GM19395 (cell line): ENCODE results near the gene GDF9.

Source experiments
- ATAC-seq: cut with Tn5 transposase; IDR thresholded peaks from one replicate; pipeline ENCODE4 v1.9.1; 2021; ENCODE audit warnings: mild to moderate bottlenecking, moderate library complexity; ENCODE audit not compliant: unreplicated experiment

GDF9 gene

DNA sequence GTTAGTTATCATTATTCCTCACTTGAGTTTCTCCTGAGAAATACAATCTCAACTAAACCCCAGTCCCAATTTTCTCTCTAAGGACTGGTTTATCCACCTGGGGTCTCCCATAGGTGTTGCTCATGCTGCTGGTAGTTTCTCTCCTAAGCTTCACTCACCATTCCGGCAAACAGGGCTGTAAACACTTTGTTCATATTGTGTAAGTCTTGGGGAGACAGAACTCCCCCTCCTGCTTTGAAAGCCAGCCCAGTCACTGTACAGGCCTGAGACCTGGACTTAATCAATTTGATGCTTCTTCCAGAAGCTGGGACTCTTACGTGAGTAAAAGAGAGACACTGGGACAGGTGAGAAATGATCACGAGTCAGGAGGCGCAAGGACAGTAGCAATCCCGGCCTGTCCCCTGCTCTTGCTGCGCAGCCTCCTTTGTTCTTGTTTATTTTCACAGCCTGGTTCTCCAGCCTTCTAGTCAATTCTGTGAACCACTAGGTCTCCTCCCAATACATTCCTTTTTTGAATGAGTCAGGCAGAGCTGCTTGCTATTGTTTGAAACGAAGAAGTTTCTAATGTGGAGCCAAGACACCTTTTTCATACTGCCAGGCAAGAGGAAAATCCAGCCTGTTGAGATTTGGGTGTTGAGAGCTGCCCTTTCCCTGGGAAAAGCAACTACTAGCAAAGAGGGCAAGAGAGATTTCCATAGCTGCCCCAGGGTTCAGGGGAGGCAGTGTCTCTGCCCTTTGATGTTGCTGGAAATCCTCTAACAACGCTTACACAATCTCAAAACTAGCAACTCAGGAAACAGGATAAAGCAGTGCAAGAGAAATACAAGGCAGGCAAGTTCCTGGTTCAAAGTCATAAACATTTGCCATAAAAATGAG, 26.6 kb downstream of the GDF9 start:
- no peak for ATAC-seq

DNA sequence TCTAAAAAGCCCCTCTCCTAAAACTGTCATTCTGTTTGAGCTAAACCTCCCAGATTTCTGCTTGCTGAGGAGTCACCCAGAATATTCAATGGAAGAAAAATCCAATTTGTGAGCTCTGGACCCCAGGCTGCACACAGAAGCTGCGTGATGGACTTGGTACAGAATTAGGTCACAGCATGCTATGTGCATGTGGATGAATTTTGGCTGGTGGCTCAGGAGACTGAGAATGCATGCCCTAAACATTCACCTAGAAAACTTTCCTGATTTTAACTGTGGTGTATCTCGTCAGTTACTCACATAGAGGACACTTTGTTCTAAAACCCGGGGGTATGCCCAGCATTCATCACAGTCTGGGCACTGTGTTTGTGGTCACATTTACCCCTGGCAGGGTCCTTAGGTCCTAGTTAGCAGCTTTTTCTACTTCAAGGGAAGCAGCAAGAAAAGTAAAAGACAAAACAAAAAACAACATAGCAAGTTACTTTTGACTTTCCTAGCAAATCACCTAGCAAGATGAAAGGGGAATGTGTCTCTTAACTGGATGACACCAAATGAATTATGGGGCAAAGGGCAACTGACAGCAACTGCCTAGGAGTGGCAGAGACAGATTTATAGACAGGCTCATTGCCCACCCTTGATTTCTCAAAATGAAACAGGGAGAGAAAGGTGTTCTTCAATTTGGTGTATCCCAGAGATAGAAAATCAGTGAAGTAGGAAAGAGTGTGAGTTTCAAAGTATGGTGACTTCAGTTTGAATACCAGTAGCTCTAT, 27.6 kb downstream of the GDF9 start:
- no peak for ATAC-seq

GRCh38 chr5:132837868-132838267, 28.4 kb downstream of the GDF9 start:
- no peak for ATAC-seq

- ATAC-seq, result no peak
These were observed 29.4 kb downstream of the GDF9 start for GRCh38 chr5:132836852-132837251.

DNA sequence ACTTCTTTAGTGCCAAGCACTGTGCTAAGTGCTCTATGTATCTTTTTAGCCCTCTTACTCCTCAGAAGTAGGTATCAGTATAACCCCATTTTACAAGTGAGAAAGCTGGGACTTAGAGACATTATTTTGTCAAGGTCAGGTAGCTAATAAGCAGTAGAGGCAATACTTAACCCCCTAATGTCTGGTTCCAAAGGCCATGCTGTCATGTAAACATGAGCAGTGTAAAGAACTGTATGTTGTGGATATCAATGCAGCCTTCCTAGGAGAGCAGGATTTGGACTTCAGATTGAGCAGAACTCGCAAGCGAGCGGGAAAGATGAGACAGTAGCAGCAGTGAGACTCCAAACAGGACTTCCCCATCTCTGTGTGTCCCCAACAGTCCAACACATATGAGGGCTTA, 32.2 kb downstream of the GDF9 start:
- ATAC-seq, result no peak

GRCh38 chr5:132832612-132833011, 33.7 kb downstream of the GDF9 start:
- ATAC-seq, result no peak

- ATAC-seq, result no peak
These were observed 35.0 kb downstream of the GDF9 start for GRCh38 chr5:132831095-132831860.

DNA sequence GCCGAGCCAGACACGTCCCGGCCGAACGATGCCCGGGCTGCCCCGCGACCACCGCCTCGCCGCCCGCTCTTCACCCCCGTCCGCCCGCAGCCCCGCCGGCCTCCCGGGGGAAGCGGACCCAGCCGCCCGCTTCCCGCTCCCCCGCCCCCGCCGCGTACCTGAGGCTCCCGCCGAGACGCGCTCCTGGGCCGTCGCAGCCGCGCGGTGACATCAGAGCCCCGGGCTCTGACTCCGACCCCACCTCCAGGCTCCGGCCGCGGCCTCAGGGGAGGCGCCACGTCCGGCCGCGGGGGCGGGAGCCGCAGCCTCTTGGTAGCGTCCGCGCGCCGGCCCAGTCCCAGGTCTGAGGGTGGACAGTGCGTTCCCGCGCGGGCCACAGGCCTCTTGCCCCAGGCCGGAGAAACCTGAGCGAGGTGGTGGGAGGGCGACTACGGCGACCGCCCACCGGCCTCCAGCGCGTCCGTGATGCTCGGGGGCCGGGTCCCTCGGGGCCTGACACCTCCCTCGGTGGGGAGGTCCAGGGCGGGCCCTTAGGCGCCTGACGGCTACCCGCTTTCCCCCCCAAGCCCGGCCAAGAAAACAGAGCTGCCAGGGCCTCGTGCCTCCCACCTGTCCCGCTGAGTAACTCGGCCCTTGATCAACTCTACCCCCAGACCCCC, 35.7 kb downstream of the GDF9 start, which contains the start of gene SHROOM1:
TSS of gene SHROOM1 (minus strand) at position 212 of the 659 bp plus-strand sequence. CDS start 4,507 bp downstream, outside the sequence.
- peak; percentile 69 for ATAC-seq

- peak; percentile 80 for ATAC-seq
These were observed 36.4 kb downstream of the GDF9 start for GRCh38 chr5:132829742-132830435.

- no peak for ATAC-seq
These were observed 37.3 kb downstream of the GDF9 start for GRCh38 chr5:132828846-132829494.

DNA sequence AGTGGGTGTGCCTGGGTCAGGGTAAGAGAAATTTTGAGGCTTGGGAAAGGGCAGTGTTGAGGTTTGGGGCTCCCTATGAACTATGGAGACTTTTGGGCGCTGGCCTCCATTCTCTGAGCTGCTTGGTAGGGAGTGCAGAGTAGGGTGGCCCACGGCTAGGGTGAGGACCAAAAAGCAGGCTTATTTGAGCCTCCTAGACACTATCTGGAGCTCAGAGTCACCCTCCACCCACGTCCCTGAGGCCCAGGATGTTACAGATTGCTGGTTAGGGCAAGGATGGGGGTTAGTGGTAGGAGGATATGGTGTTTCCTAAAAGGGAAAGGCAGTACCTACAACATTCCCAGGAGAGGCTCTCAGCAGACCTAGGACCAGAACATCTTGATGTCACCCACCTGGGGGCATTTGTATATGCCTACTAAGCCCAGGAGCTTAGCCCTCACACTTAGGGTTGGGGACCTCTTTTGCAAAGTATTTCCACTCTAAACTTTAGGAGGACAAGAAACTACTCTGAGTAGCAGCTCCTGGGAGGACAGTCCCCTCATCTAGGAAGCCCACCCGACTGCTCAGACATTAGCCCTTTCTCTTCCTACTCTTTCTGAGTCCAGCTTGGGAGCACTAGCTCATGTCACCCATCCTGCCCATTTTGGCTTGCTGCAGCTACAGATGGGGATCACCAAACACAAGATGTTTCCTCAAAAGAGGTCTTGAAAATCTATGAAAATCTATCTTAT, 38.2 kb downstream of the GDF9 start:
- no peak for ATAC-seq

DNA sequence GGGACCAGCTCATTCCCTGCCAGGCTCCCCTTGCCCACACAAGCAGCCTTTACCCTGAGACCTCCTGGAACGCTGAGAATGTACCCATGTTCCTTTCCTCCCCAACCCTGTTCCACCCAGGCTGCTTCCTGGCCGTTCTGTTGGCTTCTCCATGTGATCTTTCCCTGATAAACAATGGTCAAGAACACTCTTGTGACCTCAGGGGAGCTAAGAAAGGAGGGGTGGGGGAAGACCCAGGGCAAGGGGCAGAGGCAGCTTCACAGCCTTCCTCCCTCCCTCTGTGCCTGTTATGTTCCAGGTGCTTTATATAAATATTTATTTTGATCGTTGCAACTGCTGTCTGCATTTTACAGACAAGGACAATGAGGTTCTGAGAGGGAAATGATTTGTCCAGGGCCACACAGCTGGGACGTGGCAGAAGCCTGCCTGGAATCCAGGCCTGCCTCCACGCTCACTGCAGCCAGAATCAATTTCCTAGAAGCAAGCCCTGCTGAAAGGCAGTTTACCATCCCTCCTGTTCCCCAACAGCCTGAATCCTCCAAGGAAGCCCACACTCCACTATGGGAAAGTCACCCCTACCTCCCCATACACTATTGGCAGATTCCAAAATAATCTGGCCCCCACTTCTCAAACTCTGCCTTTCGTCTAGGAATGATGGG, 39.7 kb downstream of the GDF9 start:
- ATAC-seq, result no peak

- ATAC-seq, result no peak
These were observed 40.4 kb downstream of the GDF9 start for GRCh38 chr5:132825834-132826391.

- no peak for ATAC-seq
These were observed 41.0 kb downstream of the GDF9 start for GRCh38 chr5:132825033-132825833.

- no peak for ATAC-seq
These were observed 41.8 kb downstream of the GDF9 start for GRCh38 chr5:132824426-132824825.

DNA sequence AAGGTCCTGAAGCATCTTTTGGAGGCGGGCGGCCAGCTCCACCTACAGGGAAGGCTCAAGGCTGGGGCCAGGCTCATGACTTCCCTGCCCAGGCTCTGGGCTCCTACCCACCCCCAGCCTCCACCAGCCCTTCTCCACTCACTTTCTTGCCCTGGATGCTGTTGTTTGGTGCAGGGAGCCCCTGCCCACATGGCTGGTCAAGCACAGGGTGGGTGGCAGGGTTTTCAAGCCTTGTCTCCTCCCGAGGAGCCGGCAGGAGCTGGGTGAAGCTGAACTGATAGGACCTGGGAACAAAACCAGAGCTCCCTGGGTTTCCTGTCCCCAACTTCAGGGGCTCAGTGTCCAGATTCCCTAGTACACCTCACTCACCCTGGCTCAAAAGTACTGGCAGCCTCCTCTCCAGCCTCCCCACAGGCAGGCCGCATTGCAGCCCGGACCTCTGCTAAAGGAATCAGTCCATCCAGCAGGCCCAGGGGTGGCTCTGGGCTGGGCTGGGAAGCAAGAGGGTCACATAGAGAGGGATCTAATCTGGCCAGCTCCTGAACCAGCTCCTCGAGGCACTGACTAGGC, 42.7 kb downstream of the GDF9 start:
- no peak for ATAC-seq
